OCI-LY3 (cell line): ENCODE data around the gene NOL4L.

Source experiments
- EZH2phosphoT487 ChIP-seq: fragments of 200-600 bp; shearing (Covaris generic); IDR thresholded peaks from 2 replicates; pipeline ENCODE4 v1.6.1; 2018; ENCODE audit warnings: antibody characterized with exemption, mixed run types, low read depth
- TF ChIP-seq, protein P1 (sequence below): fragments of 200-600, 300-600 bp; sonication (generic); IDR thresholded peaks from 2 replicates; pipeline ENCODE4 v1.5.1; 2014; ENCODE audit warnings: antibody characterized with exemption, low read length, low read depth

DNA sequence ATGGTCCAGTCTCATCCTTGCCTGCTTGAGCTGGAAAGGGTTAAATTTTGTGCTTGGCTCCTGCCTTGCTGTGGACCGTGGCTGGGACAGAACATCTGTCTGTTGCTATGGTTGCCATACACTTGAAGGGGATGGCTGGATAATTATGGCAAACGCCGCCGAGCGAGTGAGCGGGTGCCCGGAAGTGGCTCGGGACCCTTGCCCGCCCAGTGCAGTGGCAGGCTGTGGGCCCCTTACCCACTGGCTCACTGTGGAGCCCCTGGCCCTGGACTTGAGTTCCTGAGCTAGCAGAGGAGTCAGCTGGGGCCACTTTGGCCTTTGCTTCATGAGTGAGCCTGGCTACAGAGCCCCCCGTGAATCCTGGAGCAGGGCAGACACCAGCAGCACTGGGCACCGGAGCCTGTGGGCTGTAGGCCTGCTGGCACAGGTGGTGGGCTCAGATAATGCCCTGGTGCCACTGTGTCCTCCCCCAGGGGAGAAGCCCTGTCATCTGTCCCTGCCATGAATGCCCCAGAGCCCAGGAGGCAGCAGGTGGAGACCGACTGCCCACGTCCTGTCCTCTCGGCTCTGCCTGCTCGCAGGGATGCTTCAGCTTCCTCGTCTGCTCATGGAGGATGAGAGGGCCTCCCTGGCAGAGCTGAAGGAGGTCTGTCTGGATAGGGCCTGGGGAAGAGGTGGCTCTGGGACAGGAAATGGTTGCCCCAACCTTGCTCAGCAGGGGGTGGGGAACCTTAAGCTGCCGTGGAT, 25.5 kb upstream of the NOL4L start:
- TF ChIP-seq, protein P1, sequence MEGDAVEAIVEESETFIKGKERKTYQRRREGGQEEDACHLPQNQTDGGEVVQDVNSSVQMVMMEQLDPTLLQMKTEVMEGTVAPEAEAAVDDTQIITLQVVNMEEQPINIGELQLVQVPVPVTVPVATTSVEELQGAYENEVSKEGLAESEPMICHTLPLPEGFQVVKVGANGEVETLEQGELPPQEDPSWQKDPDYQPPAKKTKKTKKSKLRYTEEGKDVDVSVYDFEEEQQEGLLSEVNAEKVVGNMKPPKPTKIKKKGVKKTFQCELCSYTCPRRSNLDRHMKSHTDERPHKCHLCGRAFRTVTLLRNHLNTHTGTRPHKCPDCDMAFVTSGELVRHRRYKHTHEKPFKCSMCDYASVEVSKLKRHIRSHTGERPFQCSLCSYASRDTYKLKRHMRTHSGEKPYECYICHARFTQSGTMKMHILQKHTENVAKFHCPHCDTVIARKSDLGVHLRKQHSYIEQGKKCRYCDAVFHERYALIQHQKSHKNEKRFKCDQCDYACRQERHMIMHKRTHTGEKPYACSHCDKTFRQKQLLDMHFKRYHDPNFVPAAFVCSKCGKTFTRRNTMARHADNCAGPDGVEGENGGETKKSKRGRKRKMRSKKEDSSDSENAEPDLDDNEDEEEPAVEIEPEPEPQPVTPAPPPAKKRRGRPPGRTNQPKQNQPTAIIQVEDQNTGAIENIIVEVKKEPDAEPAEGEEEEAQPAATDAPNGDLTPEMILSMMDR = no peak
- TF ChIP-seq EZH2phosphoT487 = no peak
